GM18951 (cell line): ENCODE measurements around the gene TTBK1.

Experiments
- POLR2A ChIP-seq: IDR thresholded peaks from 4 replicates; pipeline ENCODE4 v1.6.1; 2011; ENCODE audit warnings: mild to moderate bottlenecking; ENCODE audit not compliant: insufficient read length, insufficient read depth; ENCODE audit errors: extremely low read depth
- in situ Hi-C: fragments of 300-500 bp; cut with MboI; formaldehyde crosslinking; loops from one replicate; pipeline ENCODE4 v1.12.0; 2022; ENCODE audit warnings: low sequenced_read_pairs, mixed read lengths, inconsistent platforms; ENCODE audit not compliant: unreplicated experiment

Gene TTBK1

DNA sequence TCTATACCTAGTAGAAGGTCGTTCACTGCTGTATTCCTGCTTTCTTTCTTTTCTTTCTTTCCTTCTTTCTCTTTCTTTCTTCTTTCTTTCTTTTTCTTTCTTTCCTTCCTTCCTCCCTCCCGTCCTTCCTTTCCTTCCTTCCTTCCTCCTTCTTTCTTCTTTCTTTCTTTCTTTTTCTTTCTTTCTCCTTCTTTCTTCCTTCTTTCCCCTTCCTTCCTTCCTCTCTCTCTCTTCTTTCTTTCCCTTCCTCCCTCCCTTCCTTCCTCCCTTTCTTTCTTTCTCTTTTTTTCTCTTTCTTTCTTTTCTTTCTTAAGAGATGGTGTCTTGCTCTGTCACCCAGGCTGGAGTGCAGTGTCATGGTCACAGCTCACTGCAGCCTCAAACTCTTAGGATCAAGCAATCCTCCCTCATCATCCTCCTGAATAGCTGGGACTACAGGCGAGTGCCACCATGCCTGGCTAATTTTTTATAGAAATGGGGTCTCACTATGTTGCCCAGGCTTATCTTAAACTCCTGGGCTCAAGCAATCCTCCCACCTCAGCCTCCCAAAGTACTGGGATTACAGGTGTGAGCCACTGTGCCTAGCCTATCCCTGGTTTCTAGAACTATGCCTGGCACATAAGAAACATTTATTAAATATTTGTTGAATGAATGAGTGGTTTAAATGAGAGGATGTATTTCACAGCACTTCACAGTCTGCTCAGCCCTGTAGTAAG lies 11.4 kb upstream of the TTBK1 start:
- no peak for TF ChIP-seq POLR2A
- in situ Hi-C loops, result no loop called here

DNA sequence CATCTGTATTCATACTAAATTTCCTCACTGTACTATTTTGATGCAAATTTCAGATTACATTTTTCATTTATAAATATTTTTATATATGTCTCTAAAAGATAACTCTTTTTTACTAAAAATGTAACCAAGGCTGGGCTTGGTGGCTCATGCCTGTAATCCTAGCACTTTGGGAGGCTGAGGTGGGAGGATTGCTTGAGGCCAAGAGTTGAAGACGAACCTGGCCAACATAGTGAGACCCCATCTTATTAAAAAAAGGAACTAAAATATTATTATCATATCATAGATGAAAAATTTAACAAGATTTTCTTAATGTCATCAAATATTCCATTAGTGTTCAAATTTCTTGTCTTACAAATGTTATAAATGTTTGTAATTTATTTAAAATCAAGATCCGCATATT lies 7.4 kb upstream of the TTBK1 start:
- TF ChIP-seq POLR2A, result no peak
- in situ Hi-C loops, result no loop called here

DNA sequence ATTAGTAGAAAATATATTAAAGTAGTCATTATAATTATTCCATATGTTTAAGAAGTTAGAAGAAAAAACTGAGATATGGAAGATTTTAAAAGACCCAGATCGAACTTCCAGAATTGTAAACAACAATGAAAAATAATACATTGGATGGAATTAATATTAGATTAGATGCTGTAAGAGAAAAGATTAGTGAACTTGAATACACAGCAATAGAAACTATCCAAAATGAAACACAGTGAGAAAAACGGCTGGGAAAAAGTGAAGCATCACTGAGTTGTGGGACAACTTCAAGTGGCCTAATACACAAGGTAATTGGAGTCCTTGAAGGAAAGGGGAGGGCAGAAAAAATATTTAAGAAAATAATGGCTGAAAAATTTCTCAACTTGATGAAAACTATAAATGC lies 4.2 kb upstream of the TTBK1 start:
- in situ Hi-C loops, result no loop called here
- no peak for TF ChIP-seq POLR2A

DNA sequence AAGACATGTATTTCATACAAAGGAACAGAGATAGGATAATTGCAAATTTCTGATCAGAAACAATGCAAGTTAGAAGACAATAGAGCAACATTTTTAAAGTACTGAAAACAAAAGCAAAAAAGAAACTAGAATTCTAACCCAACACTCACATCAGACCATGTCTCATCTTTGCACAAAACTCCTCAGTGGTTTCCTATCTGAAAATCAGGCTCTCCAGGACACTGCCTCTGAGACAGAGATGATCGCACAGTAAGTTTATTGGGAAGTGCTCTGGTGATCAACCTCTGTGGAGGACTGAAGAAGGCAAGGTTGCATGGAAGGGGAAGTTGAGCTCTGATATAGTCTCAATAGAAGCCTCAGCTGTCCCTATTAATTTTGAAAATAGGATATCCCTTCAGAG lies 2.3 kb upstream of the TTBK1 start:
- in situ Hi-C loops, result no loop called here
- TF ChIP-seq POLR2A, result no peak

DNA sequence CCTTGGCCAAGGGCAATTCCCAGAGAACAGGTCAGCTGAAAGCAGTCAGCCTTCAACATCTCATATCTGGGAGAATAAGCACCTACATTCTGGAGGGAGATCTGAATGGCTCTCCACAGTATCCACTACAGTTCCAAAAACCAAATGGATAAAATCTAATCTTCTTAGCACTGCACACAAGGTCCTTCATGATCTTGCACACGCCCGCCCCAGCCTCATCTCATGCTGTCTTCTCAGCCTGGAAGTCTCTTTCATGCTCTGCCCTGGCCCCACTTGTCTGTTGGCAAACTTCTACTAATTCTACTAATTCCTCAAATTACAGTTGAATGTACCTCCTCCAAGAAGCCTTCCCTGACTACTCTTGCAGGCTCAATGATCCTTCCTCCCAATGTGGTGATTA lies 1.8 kb upstream of the TTBK1 start:
- TF ChIP-seq POLR2A, result no peak
- in situ Hi-C loops, result no loop called here

DNA sequence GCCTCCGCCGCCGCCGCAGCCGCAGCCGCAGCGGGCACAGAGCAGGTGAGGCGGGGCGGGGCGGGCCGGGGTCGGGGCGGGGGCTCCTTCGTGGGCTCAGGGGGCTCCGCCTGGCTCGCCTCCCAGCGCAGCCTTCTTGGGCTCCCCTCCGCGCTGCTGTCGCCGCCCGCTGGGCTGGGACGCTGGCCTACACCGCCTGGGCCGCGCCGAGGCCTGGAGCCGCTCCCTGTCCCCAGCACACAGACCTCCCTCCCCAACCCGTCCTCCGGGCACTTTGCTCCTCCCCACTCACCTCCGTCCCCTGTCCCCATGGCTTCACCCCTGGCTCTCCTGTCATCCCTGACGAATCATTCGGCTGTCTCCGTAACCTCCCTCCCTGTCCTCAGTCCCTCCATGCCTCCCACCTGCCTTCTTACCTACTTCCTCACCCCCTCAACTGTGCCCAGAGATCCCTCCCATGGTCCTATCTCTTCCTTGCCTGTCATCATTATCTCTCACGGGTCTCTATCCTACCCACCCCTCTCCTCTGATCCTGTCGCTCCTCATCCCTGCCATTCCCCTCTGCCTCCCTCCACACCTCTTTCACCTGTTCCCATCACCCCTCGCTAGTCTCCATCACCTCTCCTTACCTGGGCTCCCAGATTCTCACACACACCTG lies 512 bp downstream of the TTBK1 start:
- in situ Hi-C loops, result no loop called here
- TF ChIP-seq POLR2A, result no peak

DNA sequence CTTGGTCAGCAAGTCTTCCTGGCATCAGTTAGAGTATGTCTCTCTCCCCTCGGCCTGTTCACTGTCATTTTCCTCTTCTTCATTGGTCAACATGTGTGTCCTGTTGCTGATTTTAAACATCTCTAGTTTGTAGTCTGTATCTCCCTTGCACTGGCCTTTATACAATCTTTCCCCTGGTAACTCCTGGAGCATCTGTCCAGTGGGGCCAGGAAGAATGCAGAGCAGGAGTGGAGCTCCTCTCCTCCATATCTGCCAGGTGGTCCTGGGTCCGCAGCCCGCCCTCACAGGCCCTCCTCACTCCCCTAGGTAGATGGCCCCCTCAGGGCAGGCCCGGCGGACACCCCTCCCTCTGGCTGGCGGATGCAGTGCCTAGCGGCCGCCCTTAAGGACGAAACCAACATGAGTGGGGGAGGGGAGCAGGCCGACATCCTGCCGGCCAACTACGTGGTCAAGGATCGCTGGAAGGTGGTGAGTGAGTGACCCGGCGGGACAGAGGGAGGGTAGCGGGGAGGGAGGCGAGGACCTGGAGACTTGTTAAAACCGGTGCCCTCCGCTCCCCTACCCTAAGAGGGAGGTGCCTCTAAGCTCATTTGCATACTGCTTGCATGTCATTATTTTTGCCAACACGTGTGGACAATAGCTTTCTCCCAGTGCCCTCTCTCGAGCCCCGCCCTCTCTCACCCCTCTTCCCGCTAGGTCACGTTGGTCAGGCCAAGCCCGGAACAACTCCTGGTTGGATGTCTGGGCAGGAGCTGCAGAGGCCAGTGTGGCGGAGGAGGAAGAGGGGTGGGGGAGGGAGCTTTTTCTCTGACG lies 3.2 kb downstream of the TTBK1 start:
- in situ Hi-C loops, result no loop called here
- TF ChIP-seq POLR2A, result no peak

DNA sequence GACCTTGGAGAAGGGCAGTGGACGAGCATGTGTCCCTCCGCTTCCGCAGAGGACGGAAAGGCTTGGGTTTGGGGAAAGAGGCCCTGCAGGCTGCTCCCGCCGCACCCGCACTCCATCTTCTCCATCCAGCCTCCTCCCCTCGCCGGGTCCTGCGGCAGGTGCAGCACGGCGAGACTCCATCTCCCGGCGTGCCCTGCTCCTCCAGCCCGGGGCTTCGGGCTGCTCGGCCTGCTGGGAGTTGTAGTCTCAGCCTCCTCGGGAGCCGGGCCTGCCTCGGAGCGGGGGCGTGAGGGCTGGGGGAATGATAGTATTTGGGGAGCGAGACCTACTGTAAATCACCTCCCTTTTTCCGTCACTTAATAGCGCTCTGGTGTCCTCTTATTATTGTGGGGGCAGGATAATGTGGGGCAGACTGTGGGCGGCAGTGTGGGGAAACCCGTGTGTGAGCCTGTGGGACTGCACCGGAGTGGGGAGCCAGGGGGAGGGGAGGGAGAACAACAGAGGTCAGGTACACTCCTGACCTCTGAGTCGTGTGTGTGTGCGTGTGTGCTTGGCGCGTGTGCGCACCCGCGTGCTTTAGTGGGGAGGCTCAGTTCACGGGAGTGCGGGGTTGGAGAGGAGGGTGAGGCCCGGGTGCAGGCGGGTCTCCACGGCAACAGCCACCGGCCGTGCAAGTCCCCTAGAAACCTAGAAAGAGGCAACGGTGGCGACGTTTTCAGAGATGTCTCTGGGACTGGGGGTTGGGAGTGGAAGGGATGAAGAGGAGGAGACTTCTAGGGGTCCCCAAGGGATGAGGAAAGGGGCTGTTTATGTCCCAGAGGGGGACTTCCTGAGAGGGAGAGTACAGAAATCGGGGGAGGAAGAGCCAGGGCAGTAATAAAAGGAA lies 4.1 kb downstream of the TTBK1 start:
- TF ChIP-seq POLR2A, result peak; percentile 40
- in situ Hi-C loops, result no loop called here

DNA sequence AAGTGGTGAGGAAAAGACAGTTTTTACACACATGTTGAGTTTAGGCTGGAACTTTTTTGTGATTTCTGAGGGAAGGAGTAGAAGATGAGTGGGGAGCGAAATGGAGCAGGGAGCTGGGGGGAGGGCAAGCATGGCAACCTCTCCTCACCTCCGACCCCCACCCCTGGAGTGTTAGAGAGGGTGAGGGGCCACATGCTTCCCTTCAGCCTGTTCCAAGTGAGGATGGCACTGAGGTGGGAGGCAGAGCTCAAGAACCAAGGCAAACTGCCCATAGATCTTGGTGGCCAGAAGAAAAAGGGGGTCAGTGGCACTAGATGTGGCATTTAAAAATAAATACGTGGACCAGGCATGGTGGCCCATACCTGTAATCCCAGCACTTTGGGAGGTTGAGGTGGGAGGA lies 4.8 kb downstream of the TTBK1 start:
- in situ Hi-C loops, result no loop called here
- no peak for TF ChIP-seq POLR2A

DNA sequence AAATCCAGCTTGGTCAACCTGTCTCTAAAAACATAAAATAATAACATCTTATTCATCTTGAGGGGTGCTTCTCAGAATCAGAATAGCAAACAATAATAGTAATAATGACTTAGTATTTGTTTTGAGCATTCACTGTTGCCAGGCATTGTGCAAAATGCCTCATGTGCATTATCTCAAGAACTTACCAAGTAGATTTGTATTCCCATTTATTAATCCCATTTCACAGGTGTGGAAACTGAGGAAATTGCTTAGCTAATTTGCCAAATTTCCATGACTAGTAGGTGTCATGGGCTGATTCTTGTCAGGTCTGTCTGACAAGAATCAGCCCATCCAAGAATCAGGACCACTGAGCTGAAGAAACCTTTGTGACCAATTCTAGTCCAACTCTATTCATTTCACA lies 5.5 kb downstream of the TTBK1 start:
- in situ Hi-C loops, result no loop called here
- TF ChIP-seq POLR2A, result no peak

DNA sequence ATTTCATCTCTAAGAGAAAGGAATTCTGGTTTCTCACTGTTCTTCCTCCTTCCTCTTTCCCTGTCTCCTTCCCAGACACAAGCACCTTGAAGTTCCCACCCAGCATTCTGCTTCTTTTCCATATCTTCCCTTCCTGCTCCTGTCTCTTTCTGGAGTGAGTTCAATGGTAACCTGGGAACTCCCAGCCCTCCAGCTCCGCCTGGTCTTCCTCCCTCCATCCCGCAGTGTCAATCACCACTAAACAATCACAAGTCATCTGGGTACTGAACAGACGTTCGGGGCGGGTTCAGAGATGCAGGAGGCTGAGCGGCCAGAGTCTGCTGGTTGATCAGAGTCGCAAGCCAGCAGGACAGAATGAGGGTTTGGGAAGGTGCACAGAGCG lies 7.7 kb downstream of the TTBK1 start:
- in situ Hi-C loops, result loop anchor here (10.0 kb wide), 1 partner anchor 254 kb away; no protein-coding TSS in a partner anchor
- TF ChIP-seq POLR2A, result no peak

DNA sequence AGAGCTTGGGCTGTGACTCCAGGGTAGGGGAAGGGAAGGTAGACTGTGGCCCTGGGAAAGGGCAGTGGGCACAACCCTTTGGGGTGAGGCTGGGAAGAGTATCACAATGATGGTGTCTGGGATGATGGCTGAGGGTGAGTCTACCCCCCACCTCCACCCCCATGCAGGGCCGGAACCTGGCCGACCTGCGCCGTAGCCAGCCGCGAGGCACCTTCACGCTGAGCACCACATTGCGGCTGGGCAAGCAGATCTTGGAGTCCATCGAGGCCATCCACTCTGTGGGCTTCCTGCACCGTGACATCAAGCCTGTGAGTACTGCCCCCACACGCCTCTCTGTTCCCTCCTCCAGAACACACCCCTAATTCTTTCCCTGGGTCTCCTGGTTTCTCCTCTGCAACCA lies 10.1 kb downstream of the TTBK1 start:
- TF ChIP-seq POLR2A, result no peak
- in situ Hi-C loops, result loop anchor here (10.0 kb wide), 1 partner anchor 251 kb away; no protein-coding TSS in a partner anchor
